Peyer's patch (tissue), 4 donors: ENCODE measurements around the gene ARFGAP3. TPM values are rescaled to one million over a fixed set of nuclear protein-coding genes. Genes with fewer than 3 reads are reported as not detected.
"Not testable (repeated sequence)": the region's sequence is repeated elsewhere in the genome, so short reads cannot be mapped to it uniquely, and the experiment has no call there.

ENCODE experiments used
- DNase-seq, 3 donors: peaks; one replicate each; pipeline ENCODE4 v3.0.0-alpha.2; 2017 to 2019
- H3K27ac ChIP-seq, 4 donors: fragments of 200-600 bp; sonication (generic); one replicate each; pipeline ENCODE4 v1.5.1; 2016 to 2019
- H3K27me3 ChIP-seq, 2 donors: fragments of 200-600 bp; sonication (generic); one replicate each; pipeline ENCODE4 v1.5.1; 2019
- H3K36me3 ChIP-seq, 3 donors: fragments of 200-600 bp; sonication (generic); one replicate each; pipeline ENCODE4 v1.5.1; 2016 to 2019
- H3K4me1 ChIP-seq, 4 donors: fragments of 200-600 bp; sonication (generic); one replicate each; pipeline ENCODE4 v1.5.1; 2016 to 2019
- H3K4me3 ChIP-seq, 4 donors: fragments of 200-600 bp; sonication (generic); 1 replicate in 3 of 4; 2 replicates in 1 of 4; pipeline ENCODE4 v1.5.1; 2016 to 2019; ENCODE audit warnings: mild to moderate bottlenecking in 1 of 4
- H3K9me3 ChIP-seq, 4 donors: fragments of 200-600 bp; sonication (generic); one replicate each; pipeline ENCODE4 v1.5.1; 2016 to 2019; ENCODE audit warnings: mild to moderate bottlenecking in 1 of 4
- POLR2A ChIP-seq, 2 donors: fragments of 450-650 bp; IDR thresholded peaks; one replicate each; pipeline ENCODE4 v1.5.1; 2017; ENCODE audit warnings: antibody characterized with exemption in 2 of 2, mild to moderate bottlenecking in 2 of 2, moderate library complexity in 2 of 2
- small RNA-seq, 2 donors: library from RNA; depleted of rRNA; stranded (forward); fragments of <200 nt; gene quantifications; one replicate each; pipeline ENCODE3, GENCODE V24; 2016
- total RNA-seq, 4 donors: library from RNA; depleted of rRNA; stranded (reverse); fragments of >200 nt; gene quantifications; one replicate each; pipeline ENCODE4 v1.1.0, GENCODE V29; 2016
- TF ChIP-seq, protein P1 (sequence below), 6 experiments: fragments of 450-650 bp in 4 of 6; fragments of 200-600 bp in 2 of 6; sonication (generic) in 1 of 6; IDR thresholded peaks; one replicate each; pipeline ENCODE4 v1.5.1; 2017 to 2019; ENCODE audit warnings: antibody characterized with exemption in 6 of 6, mild to moderate bottlenecking in 3 of 6, moderate library complexity in 1 of 6

Gene ARFGAP3
- total RNA-seq, 4 donors from 2014 or later = 31.4 to 87.0 (median 57.8) TPM

DNA sequence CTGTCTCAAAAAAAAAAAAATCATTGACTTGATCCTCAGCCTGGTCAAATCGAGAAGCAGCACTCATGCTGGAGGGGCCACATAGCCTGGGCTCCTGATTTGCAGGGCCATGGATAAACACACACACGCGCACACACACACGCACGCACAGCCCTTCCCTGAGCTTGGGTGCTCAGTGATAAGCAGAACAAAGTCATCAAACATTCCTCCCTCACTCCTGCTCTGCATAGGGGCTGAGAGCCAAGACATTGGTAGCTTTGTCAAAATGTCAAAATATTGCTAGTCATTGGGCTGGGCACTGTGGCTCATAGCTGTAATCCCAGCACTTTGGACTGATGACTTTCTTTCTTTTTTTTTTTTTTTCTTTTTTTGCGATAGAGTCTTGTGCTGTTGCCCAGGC is 102.4 kb downstream of the ARFGAP3 start:
- no peaks in the 10 kb centered on the region for H3K9me3 ChIP-seq
- DNase-seq = no peak
- H3K4me3 ChIP-seq = no peak overlapping the region
- H3K36me3 ChIP-seq = no peaks in the 10 kb centered on the region
- no peaks in the 10 kb centered on the region for H3K27me3 ChIP-seq
- H3K27ac ChIP-seq = no peak overlapping the region
- H3K4me1 ChIP-seq = peaks cover 0 to 8% (median 0%) of the 10 kb centered on the region in 4 donors
- TF ChIP-seq, protein P1, sequence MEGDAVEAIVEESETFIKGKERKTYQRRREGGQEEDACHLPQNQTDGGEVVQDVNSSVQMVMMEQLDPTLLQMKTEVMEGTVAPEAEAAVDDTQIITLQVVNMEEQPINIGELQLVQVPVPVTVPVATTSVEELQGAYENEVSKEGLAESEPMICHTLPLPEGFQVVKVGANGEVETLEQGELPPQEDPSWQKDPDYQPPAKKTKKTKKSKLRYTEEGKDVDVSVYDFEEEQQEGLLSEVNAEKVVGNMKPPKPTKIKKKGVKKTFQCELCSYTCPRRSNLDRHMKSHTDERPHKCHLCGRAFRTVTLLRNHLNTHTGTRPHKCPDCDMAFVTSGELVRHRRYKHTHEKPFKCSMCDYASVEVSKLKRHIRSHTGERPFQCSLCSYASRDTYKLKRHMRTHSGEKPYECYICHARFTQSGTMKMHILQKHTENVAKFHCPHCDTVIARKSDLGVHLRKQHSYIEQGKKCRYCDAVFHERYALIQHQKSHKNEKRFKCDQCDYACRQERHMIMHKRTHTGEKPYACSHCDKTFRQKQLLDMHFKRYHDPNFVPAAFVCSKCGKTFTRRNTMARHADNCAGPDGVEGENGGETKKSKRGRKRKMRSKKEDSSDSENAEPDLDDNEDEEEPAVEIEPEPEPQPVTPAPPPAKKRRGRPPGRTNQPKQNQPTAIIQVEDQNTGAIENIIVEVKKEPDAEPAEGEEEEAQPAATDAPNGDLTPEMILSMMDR (IDR thresholded peaks at IDR 0.05) = no peak
- TF ChIP-seq POLR2A (IDR thresholded peaks at IDR 0.05) = no peak

DNA sequence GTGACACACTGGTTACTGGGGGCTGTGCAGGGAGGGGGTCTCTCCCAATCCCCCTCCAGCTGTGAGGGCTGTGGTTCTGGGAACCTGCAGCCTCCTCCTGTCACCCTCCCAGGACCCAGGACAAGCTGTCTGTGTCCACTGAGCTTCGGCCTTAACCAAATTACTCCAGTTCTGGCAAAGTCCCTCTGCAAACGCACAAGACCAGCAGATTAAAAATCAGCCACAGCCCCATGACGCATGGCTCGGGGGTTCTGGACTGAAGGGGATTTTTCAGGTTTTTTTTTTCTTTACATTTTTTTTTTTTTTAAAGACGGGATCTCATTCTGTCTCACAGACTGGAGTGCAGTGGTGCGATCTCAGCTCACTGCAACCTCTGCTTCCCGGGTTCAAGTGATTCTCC is 104.2 kb downstream of the ARFGAP3 start:
- Histone ChIP-seq H3K9me3 (no peaks in the 10 kb centered on the region), H3K27ac (peak overlapping the region in 2 of 4 donors; percentile 59 to 62), H3K27me3 (no peaks in the 10 kb centered on the region), H3K36me3 (no peaks in the 10 kb centered on the region), H3K4me3 (no peak overlapping the region), H3K4me1 (peaks cover 0 to 8% (median 0%) of the 10 kb centered on the region in 4 donors)
- TF ChIP-seq, protein P1 (IDR thresholded peaks at IDR 0.05) = no peak
- no peak for TF ChIP-seq POLR2A (IDR thresholded peaks at IDR 0.05)
- DNase-seq = no peak

DNA sequence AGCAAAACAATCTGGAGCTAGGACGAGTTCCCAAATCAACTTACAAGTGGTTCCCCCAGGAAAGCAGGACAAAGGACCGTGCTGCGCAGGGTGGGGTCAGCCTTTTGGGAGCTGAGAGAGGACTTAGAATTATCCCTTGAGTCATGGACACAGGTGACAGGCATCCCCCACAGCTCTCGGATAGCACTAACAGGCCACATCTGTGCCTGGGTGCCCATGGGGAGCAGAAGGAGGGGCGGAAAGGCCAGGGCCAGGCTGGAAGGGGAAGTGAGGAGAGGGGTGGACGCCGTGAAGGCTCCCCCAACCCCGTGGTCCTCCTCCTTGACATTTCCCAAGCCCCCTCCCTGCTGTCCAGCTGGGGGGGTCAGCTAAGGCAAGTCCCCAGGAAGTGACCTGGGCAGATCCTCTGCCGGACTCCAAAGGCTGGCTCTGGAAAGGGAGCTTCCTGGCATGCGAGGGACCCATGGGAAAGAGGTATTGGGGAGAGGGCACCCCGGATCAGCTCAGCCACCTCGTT is 104.8 kb downstream of the ARFGAP3 start:
- Histone ChIP-seq H3K36me3 (no peaks in the 10 kb centered on the region), H3K27me3 (no peaks in the 10 kb centered on the region), H3K4me3 (no peak overlapping the region), H3K4me1 (peaks cover 0 to 8% (median 0%) of the 10 kb centered on the region in 4 donors), H3K9me3 (no peaks in the 10 kb centered on the region), H3K27ac (peak overlapping the region in 3 of 4 donors; percentile 22 to 62 (median 59))
- DNase-seq = no peak
- TF ChIP-seq, protein P1 (IDR thresholded peaks at IDR 0.05) = no peak
- no peak for TF ChIP-seq POLR2A (IDR thresholded peaks at IDR 0.05)

DNA sequence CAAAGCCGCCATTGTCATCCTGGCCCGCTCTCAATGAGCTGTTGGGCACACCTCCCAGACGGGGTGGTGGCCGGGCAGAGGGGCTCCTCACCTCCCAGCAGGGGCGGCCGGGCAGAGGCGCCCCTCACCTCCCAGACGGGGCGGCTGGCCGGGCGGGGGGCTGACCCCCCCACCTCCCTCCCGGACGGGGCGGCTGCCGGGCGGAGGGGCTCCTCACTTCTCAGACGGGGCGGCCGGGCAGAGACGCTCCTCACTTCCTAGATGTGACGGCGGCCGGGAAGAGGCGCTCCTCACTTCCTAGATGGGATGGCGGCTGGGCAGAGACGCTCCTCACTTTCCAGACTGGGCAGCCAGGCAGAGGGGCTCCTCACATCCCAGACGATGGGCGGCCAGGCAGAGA is 106.7 kb downstream of the ARFGAP3 start:
- not testable (repeated sequence) for H3K27me3 ChIP-seq, H3K4me1 ChIP-seq, H3K9me3 ChIP-seq, H3K36me3 ChIP-seq, H3K27ac ChIP-seq, DNase-seq, H3K4me3 ChIP-seq

DNA sequence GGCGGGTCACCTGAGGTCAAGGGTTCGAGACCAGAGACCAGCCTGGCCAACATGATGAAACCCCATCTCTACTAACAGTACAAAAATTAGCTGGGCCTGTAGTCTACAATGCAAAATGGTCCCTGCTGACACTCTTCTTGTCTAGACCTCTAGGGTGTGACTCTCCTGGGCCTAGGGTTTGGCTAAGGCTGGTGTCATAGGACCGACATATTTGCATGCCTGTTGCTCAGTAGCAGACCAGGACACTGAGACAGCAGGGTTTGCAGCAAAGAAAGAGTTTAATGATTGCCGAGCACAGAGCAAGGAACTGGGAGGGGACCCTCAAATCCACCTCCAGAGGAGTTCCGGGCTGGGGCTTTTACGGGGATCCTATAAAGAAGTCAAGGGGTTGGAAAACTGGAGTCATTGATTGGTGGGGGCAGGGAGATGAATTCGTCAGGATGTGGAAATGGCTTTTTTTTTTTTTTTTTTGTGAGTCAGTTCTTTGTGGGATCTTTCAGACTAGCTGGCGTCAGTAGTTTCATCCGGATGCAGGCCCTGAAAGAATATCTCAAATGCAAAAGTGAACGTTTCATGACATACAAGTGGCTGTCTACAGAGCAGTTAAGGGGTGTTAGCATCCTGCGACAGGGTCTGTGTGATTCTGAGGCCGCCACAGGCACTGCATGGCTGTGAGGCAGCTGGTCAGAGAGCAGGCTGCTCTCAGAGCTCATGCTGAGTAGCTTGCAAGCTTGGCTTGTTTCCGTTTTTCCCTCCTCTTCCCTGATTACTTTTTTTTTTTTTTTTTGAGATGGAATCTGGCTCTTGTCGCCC is 109.2 kb downstream of the ARFGAP3 start:
- H3K4me1 ChIP-seq = peaks cover 0 to 13% (median 0%) of the 10 kb centered on the region in 4 donors
- DNase-seq = no peak
- no peaks in the 10 kb centered on the region for H3K36me3 ChIP-seq
- no peaks in the 10 kb centered on the region for H3K27me3 ChIP-seq
- TF ChIP-seq POLR2A (IDR thresholded peaks at IDR 0.05) = no peak
- TF ChIP-seq, protein P1 (IDR thresholded peaks at IDR 0.05) = no peak
- no peak overlapping the region for H3K4me3 ChIP-seq
- H3K27ac ChIP-seq = peak overlapping the region in 2 of 4 donors; percentile 62 to 79
- no peaks in the 10 kb centered on the region for H3K9me3 ChIP-seq

Small RNA genes lying within 50 kb of the gene (small RNA-seq; reads per million reads assigned to genes)
- 0 reads per million in 2 donors for gene RF00019

Other genes starting within 250 kb of the ARFGAP3 start
- gene POLDIP3, start 242.4 kb downstream of the ARFGAP3 start, total RNA-seq = 10 to 100 TPM; 30.3 to 42.9 (median 38.0) TPM
- gene ATP5MGL, start 216.7 kb downstream of the ARFGAP3 start, total RNA-seq = not detected
- 100 to 1,000 TPM in 2 of 4 donors, 10 to 100 TPM in 2; 59.4 to 147 (median 117) TPM for gene CYB5R3, start 207.9 kb downstream of the ARFGAP3 start, total RNA-seq
- 10 to 100 TPM in 2 of 4 donors, 1 to 10 TPM in 2; 6.2 to 17.3 (median 9.1) TPM for gene A4GALT, start 136.4 kb downstream of the ARFGAP3 start, total RNA-seq
- 100 to 1,000 TPM in 3 of 4 donors, 10 to 100 TPM in 1; 58.0 to 149 (median 110) TPM for gene PACSIN2, start 157.9 kb upstream of the ARFGAP3 start, total RNA-seq
- gene TTLL1, start 232.1 kb upstream of the ARFGAP3 start, total RNA-seq = 1 to 10 TPM; 1.7 to 5.0 (median 3.5) TPM